GM23338 (cell line): ENCODE results near the gene PRKAG1. TPM values are rescaled to one million over a fixed set of nuclear protein-coding genes. Genes with fewer than 3 reads are reported as not detected.

Source experiments
- ATAC-seq: fragments of 200-7000 bp; cut with Tn5 transposase; 3 replicates; pipeline ENCODE4 v1.9.1; 2020
- DNase-seq: peaks from one replicate; pipeline ENCODE4 v3.0.0-alpha.2; 2015; ENCODE audit warnings: low spot score
- H2AFZ ChIP-seq: fragments of 200-600 bp; sonication (generic); 2 replicates; pipeline ENCODE4 v1.8.0; 2016; ENCODE audit warnings: antibody characterized with exemption, mild to moderate bottlenecking, moderate library complexity
- H3F3A ChIP-seq: fragments of 200-600 bp; sonication (generic); replicated peaks from 2 replicates; pipeline ENCODE4 v1.8.0; 2017; ENCODE audit warnings: antibody characterized with exemption, mixed run types, low read depth
- H3K27ac ChIP-seq: fragments of 200-600 bp; sonication (generic); 2 replicates; pipeline ENCODE4 v1.6.1; 2016; ENCODE audit warnings: low read depth
- H3K27me3 ChIP-seq: fragments of 200-600 bp; sonication (generic); 2 replicates; pipeline ENCODE4 v1.8.0; 2016; ENCODE audit warnings: mild to moderate bottlenecking, mixed run types, moderate library complexity; ENCODE audit not compliant: insufficient read depth
- H3K36me3 ChIP-seq: fragments of 200-600 bp; sonication (generic); 2 replicates; pipeline ENCODE4 v1.8.0; 2016; ENCODE audit warnings: mild to moderate bottlenecking; ENCODE audit not compliant: insufficient read depth
- H3K4me1 ChIP-seq: fragments of 200-600 bp; sonication (generic); 2 replicates; pipeline ENCODE4 v1.8.0; 2016; ENCODE audit warnings: mild to moderate bottlenecking, moderate library complexity; ENCODE audit not compliant: insufficient read depth
- H3K4me2 ChIP-seq: fragments of 200-600 bp; sonication (generic); 2 replicates; pipeline ENCODE4 v1.7.1; 2017; ENCODE audit warnings: mixed run types
- H3K4me3 ChIP-seq: fragments of 200-600 bp; sonication (generic); 2 replicates; pipeline ENCODE4 v1.6.1; 2016; ENCODE audit warnings: mixed run types
- H3K79me2 ChIP-seq: fragments of 200-600 bp; sonication (generic); replicated peaks from 2 replicates; pipeline ENCODE4 v1.8.0; 2017; ENCODE audit warnings: mild to moderate bottlenecking; ENCODE audit not compliant: insufficient read depth
- H3K9me2 ChIP-seq: fragments of 200-600 bp; sonication (generic); 2 replicates; pipeline ENCODE4 v1.8.0; 2017; ENCODE audit not compliant: insufficient read depth
- H4K20me1 ChIP-seq: fragments of 200-600 bp; sonication (generic); replicated peaks from 2 replicates; pipeline ENCODE4 v1.8.0; 2017; ENCODE audit warnings: mild to moderate bottlenecking; ENCODE audit not compliant: insufficient read depth
- H3K27ac Mint-ChIP-seq: 2 replicates; pipeline ENCODE4 v1.8.0; 2020; ENCODE audit warnings: inconsistent platforms, mild to moderate bottlenecking, moderate library complexity, mixed read lengths
- H3K27me3 Mint-ChIP-seq: 3 replicates; pipeline ENCODE4 v1.8.0; 2022; ENCODE audit warnings: low read depth, mild to moderate bottlenecking, moderate library complexity, mixed read lengths, inconsistent platforms; ENCODE audit not compliant: insufficient read depth, poor library complexity
- H3K36me3 Mint-ChIP-seq: 3 replicates; pipeline ENCODE4 v1.8.0; 2021; ENCODE audit warnings: low read depth, mild to moderate bottlenecking, inconsistent platforms, moderate library complexity, mixed read lengths
- H3K4me1 Mint-ChIP-seq: 3 replicates; pipeline ENCODE4 v1.8.0; 2020; ENCODE audit warnings: mild to moderate bottlenecking, inconsistent platforms, mixed read lengths
- H3K4me3 Mint-ChIP-seq: 3 replicates; pipeline ENCODE4 v1.8.0; 2021; ENCODE audit warnings: moderate library complexity, mild to moderate bottlenecking, inconsistent platforms, mixed read lengths
- H3K9me3 Mint-ChIP-seq: 3 replicates; pipeline ENCODE4 v1.8.0; 2020; ENCODE audit warnings: moderate library complexity, mild to moderate bottlenecking, inconsistent platforms, mixed read lengths
- EZH2 ChIP-seq: fragments of 200-600 bp; sonication (generic); IDR thresholded peaks from one replicate; pipeline ENCODE4 v1.8.0; 2017; ENCODE audit warnings: antibody characterized with exemption, mild to moderate bottlenecking, low read depth; ENCODE audit not compliant: unreplicated experiment
- JUNB ChIP-seq: IDR thresholded peaks from one replicate; pipeline ENCODE4 v1.6.1; 2016; ENCODE audit warnings: antibody characterized with exemption; ENCODE audit not compliant: unreplicated experiment
- NANOG ChIP-seq: IDR thresholded peaks from 2 replicates; pipeline ENCODE4 v1.6.1; 2016; ENCODE audit warnings: antibody characterized with exemption, borderline replicate concordance
- POLR2AphosphoS5 ChIP-seq: IDR thresholded peaks from 2 replicates; pipeline ENCODE4 v1.6.1; 2016; ENCODE audit warnings: antibody characterized with exemption, low read depth
- STAT1 ChIP-seq: IDR thresholded peaks from one replicate; pipeline ENCODE4 v1.6.1; 2016; ENCODE audit warnings: antibody characterized with exemption; ENCODE audit not compliant: unreplicated experiment
- ZNF114 ChIP-seq: fragments of 250-450 bp; sonication (Bioruptor Pico); IDR thresholded peaks from 2 replicates; pipeline ENCODE4 v1.5.0; 2020; ENCODE audit warnings: mild to moderate bottlenecking, moderate library complexity
- ZNF331 ChIP-seq: fragments of 250-450 bp; sonication (Bioruptor Pico); IDR thresholded peaks from 2 replicates; pipeline ENCODE4 v1.5.0; 2020; ENCODE audit warnings: low read depth, mild to moderate bottlenecking, moderate library complexity
- polyA plus RNA-seq: library from polyadenylated mRNA; unstranded; fragments of >200 nt; fragmentation: Nextera tagmentation; extraction: Ambion mirVana; gene quantifications from 2 replicates; pipeline ENCODE4 v1.2.1, GENCODE V29; 2016
- total RNA-seq: library from RNA; depleted of rRNA; stranded (reverse); fragments of >200 nt; shearing (Covaris generic); gene quantifications from 2 replicates; pipeline ENCODE4 v1.2.3, GENCODE V29; 2014
- TF ChIP-seq, protein P1 (sequence below): fragments of 250-450 bp; sonication (Bioruptor Pico); IDR thresholded peaks from 2 replicates; pipeline ENCODE4 v1.5.0; 2020; ENCODE audit warnings: mild to moderate bottlenecking, moderate library complexity
- TF ChIP-seq, protein P2 (sequence below): IDR thresholded peaks from 2 replicates; pipeline ENCODE4 v1.6.1; 2016; ENCODE audit warnings: antibody characterized with exemption

The PRKAG1 gene
- total and polyA plus RNA-seq, 2 experiments from 2014 or later, result 19.9 to 35.4 TPM

DNA sequence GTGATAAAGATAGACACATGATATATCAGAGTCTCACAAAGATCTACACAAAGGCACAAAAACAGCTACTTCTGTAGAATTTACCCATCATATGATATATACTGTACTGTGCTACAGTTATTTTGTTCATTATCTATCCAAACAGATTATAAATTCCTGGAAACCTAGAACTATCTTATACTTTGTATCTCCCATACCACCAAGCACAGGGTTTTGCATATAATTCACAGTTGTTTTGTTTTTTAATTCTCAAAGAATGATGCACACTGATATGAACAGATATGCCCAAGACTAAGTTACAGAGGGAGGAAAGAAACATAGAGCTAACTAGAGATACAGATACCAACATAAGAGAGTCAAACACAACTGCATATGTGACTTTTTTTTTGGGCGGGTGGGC lies 3.4 kb downstream of the PRKAG1 start:
- Histone ChIP-seq H3F3A (peaks cover 16% of the 10 kb centered on the region; the same call in 1 of the 2 replicates), H3K36me3 (no peaks in the 10 kb centered on the region), H3K4me2 (no peak overlapping the region), H2AFZ (no peak overlapping the region), H3K27ac (no peak overlapping the region), H3K9me2 (no peaks in the 10 kb centered on the region), H3K4me3 (no peak overlapping the region), H3K79me2 (no peaks in the 10 kb centered on the region), H4K20me1 (0 out of 2 replicates have a peak, but pooled peaks cover 10% of the 10 kb centered on the region), H3K4me1 (peaks cover 5% of the 10 kb centered on the region; the same call in 1 of the 2 replicates), H3K27me3 (no peaks in the 10 kb centered on the region)
- peaks cover 20% of the 10 kb centered on the region for H3K27me3 Mint-ChIP-seq
- no peak overlapping the region for H3K4me3 Mint-ChIP-seq
- DNase-seq (no peak), ATAC-seq (no peak)
- no peak overlapping the region for H3K27ac Mint-ChIP-seq
- H3K9me3 Mint-ChIP-seq, result no peaks in the 10 kb centered on the region
- peaks cover 13% of the 10 kb centered on the region; the same call in 2 of the 3 replicates for H3K4me1 Mint-ChIP-seq
- TF ChIP-seq, protein P1, sequence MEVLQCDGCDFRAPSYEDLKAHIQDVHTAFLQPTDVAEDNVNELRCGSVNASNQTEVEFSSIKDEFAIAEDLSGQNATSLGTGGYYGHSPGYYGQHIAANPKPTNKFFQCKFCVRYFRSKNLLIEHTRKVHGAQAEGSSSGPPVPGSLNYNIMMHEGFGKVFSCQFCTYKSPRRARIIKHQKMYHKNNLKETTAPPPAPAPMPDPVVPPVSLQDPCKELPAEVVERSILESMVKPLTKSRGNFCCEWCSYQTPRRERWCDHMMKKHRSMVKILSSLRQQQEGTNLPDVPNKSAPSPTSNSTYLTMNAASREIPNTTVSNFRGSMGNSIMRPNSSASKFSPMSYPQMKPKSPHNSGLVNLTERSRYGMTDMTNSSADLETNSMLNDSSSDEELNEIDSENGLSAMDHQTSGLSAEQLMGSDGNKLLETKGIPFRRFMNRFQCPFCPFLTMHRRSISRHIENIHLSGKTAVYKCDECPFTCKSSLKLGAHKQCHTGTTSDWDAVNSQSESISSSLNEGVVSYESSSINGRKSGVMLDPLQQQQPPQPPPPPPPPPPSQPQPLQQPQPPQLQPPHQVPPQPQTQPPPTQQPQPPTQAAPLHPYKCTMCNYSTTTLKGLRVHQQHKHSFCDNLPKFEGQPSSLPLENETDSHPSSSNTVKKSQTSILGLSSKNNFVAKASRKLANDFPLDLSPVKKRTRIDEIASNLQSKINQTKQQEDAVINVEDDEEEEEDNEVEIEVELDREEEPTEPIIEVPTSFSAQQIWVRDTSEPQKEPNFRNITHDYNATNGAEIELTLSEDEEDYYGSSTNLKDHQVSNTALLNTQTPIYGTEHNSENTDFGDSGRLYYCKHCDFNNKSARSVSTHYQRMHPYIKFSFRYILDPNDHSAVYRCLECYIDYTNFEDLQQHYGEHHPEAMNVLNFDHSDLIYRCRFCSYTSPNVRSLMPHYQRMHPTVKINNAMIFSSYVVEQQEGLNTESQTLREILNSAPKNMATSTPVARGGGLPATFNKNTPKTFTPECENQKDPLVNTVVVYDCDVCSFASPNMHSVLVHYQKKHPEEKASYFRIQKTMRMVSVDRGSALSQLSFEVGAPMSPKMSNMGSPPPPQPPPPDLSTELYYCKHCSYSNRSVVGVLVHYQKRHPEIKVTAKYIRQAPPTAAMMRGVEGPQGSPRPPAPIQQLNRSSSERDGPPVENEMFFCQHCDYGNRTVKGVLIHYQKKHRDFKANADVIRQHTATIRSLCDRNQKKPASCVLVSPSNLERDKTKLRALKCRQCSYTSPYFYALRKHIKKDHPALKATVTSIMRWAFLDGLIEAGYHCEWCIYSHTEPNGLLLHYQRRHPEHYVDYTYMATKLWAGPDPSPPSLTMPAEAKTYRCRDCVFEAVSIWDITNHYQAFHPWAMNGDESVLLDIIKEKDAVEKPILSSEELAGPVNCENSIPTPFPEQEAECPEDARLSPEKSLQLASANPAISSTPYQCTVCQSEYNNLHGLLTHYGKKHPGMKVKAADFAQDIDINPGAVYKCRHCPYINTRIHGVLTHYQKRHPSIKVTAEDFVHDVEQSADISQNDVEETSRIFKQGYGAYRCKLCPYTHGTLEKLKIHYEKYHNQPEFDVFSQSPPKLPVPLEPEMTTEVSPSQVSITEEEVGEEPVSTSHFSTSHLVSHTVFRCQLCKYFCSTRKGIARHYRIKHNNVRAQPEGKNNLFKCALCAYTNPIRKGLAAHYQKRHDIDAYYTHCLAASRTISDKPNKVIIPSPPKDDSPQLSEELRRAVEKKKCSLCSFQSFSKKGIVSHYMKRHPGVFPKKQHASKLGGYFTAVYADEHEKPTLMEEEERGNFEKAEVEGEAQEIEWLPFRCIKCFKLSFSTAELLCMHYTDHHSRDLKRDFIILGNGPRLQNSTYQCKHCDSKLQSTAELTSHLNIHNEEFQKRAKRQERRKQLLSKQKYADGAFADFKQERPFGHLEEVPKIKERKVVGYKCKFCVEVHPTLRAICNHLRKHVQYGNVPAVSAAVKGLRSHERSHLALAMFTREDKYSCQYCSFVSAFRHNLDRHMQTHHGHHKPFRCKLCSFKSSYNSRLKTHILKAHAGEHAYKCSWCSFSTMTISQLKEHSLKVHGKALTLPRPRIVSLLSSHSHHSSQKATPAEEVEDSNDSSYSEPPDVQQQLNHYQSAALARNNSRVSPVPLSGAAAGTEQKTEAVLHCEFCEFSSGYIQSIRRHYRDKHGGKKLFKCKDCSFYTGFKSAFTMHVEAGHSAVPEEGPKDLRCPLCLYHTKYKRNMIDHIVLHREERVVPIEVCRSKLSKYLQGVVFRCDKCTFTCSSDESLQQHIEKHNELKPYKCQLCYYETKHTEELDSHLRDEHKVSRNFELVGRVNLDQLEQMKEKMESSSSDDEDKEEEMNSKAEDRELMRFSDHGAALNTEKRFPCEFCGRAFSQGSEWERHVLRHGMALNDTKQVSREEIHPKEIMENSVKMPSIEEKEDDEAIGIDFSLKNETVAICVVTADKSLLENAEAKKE (CRISPR knock-in tag), result no peak
- TF ChIP-seq JUNB, result no peak
- TF ChIP-seq ZNF114 (CRISPR knock-in tag), result no peak
- TF ChIP-seq EZH2, result no peak
- no peak for TF ChIP-seq ZNF331 (CRISPR knock-in tag)
- no peak for TF ChIP-seq STAT1
- TF ChIP-seq NANOG, result no peak
- TF ChIP-seq POLR2AphosphoS5, result no peak
- TF ChIP-seq, protein P2, sequence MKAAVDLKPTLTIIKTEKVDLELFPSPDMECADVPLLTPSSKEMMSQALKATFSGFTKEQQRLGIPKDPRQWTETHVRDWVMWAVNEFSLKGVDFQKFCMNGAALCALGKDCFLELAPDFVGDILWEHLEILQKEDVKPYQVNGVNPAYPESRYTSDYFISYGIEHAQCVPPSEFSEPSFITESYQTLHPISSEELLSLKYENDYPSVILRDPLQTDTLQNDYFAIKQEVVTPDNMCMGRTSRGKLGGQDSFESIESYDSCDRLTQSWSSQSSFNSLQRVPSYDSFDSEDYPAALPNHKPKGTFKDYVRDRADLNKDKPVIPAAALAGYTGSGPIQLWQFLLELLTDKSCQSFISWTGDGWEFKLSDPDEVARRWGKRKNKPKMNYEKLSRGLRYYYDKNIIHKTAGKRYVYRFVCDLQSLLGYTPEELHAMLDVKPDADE, result no peak
- no peaks in the 10 kb centered on the region; the same call in 2 of the 3 replicates for H3K36me3 Mint-ChIP-seq
